ENCODE measurements around the gene IRAK3.
"Not testable (repeated sequence)": the region's sequence is repeated elsewhere in the genome, so short reads cannot be mapped to it uniquely, and the experiment has no call there.

IRAK3 gene

DNA sequence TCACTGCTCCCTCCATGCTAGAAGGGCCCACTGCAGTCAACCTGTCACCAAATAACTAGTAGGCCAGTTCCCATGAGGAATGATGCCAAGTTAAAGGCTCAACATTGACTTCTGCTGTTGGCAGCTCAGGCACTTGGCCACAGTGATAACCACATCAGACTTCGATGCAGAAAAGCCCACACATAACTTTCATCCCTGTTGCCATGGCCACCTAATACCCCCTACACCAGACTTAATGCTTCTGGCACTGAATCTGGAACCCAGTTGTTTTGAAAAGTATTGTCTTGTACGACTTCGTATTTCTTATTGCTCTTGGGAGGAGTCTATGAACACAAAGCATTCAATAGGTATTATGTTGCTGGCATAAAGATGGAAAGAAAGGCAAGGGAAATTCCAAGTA, 69.0 kb downstream of the IRAK3 start:
- DNase-seq (ENCODE audit: low read depth): no peak

- DNase-seq (ENCODE audit: low read depth): no peak
Measured at GRCh38 chr12:66262737-66263136, 73.7 kb downstream of the IRAK3 start.

GRCh38 chr12:66268562-66268961, 79.5 kb downstream of the IRAK3 start:
- no peak for DNase-seq (ENCODE audit: low read depth)

DNA sequence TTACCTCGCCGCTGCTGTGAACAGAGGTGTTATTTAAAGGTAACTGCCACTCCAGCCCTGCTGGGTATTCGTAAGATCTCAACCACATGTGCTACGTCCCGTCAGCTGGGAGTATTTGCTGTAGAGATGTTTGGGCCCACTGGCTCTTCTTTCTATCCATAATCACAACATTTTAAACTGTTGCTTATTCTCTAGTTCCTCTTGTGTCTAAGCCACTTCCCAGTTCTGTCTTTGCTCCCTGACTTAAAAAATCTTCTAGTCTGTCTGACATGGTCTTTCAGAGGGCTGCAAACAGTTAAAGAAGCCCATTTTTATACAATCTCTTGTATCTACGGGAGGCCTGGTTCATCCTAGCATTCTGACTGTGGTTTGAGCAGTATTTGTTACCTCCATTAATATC, 80.1 kb downstream of the IRAK3 start:
- DNase-seq (ENCODE audit: low read depth): no peak

DNA sequence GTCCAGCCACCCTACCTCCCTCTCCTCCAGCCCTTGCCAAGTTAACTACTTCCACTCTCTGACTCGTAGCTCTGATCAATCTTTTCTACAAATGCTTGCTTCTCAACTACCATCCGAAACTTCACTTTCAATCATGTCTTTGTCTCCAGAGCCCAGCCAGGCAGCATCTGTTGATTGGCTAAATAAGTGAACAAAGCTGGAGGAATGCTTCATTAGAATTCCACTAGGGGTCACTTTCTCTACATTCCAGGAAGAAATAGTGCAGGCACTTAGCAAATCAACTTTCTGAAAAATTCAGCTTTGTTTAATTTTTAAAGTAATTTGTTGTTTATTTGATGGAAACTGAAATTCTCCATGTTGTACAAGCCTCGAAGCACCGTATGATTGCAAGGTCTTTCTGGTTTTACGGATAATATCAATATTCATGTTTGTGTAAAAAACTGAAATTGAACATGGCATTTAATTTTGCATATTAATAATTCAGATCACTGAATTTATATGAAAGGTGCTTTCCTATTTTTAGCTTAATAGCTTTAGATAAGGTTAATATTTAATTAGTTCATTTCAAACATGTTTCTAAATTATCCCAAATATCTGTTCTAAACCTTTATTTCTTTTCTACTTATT, 80.9 kb downstream of the IRAK3 start:
- DNase-seq (ENCODE audit: low read depth): no peak

DNA sequence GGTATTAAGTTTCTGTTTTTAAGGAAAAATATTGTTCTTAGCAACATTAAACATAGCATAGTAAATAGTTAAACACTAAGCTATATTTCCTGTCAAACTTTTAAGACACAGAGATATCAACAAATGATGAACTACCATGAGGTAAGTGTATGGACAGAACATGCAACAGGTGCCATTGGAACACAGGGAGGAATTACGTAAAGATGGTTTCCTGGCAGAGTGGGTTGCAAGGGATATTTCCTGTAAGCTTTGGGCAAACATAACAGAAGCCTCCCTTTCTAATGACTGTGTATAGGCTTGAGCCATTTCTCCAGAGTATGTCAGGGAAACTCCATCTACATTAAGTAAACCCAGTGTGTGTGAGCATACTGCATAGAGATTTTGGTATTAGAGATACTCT, 81.6 kb downstream of the IRAK3 start:
- DNase-seq (ENCODE audit: low read depth): no peak

DNA sequence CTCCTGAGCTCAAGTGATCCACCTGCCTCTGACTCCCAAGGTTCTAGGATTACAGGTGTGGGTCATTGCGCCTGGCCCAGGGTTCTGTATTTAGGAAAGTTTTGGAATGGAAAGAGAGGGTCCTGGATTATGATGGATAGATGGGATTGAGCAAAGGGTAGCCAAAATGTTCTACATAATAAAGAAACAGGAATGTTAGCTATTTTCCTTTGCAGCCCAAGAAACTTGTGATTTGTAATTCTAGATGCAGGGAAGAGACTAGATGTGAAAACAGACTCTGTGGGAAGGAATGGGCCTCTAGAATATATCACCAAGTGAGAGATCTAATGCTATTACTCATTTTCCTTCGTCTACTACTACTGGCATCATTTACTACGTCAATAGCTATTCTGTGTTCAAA, 83.6 kb downstream of the IRAK3 start:
- no peak for DNase-seq (ENCODE audit: low read depth)

GRCh38 chr12:66273147-66273546, 84.1 kb downstream of the IRAK3 start:
- no peak for DNase-seq (ENCODE audit: low read depth)

GRCh38 chr12:66275040-66275439, 86.0 kb downstream of the IRAK3 start:
- no peak for DNase-seq (ENCODE audit: low read depth)

GRCh38 chr12:66279123-66279712, 90.2 kb downstream of the IRAK3 start:
- DNase-seq (ENCODE audit: low read depth): no peak

DNA sequence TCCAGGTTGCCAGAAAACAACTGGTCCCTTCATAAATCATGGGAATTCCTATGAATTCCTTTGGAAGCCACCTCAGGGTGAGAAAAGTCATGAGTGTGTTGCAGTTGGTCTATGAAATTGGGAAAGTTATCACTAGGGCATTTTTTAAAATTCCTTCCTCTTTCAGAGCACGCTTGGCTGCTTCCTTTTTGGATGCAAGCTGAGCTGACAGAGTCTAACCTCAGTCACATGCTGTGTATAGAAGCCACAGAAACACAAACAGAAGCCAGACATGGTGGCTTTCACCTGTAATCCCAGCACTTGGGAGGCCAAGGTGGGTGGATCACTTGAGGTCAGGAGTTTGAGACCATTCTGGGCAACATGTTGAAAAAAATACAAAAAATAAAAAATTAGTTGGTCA, 91.5 kb downstream of the IRAK3 start:
- DNase-seq (ENCODE audit: low read depth): no peak

DNA sequence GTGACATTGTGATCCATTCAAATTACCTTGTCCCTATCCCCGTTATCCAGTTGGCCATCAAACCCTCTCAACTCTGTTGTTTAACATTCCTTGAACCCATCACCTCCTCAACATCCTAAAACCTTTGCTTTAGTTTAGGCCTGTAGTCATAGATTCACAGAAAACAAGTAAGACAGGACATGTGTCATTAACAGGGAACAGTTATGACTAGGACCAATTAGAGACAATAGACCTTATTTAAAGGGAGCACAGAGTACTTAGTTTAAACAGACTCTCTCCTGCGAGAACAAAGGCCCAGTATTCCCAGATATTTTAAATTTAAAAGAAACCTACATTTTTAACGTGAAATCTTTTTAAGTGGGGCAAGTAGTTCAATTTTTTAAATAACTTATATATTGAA, 93.2 kb downstream of the IRAK3 start:
- no peak for DNase-seq (ENCODE audit: low read depth)

DNA sequence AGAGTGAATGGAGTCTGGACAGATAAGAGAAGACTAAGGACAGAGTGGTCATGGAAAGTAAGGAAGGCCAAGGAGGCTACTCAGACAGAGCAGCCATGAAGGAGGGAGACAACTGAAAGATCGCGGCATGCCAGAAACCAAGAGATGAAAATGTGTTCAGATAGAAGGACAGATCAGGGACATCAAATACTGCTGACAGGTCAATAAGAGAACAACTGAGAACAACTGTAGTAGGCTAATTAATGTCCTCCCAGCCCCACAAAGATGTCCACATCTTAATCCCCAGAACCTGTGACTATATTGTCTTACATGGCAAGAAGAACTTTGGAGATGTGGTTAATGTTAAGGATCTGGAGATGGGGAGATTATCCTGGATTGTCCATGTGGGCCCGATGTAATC, 98.3 kb downstream of the IRAK3 start:
- no peak for DNase-seq (ENCODE audit: low read depth)

DNA sequence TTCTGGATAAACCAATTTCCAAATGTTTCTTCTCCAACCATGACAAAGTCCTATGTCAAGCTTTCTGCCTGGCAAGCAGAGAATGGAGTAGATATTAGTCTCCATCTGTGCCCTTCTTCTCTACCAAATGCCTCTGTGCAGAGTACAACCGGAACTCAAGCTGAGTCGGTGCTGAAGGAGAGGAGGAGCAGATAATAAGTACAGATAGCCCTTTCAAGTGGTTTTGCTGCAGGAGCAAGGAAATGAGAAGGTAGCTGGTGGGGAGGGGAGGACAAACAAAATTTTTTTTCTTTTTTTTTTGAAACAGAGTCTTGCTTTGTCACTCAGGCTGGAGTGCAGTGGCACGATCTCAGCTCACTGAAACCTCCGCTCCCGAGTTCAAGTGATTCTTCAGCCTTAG, 99.1 kb downstream of the IRAK3 start:
- DNase-seq (ENCODE audit: low read depth): peak; percentile 60

DNA sequence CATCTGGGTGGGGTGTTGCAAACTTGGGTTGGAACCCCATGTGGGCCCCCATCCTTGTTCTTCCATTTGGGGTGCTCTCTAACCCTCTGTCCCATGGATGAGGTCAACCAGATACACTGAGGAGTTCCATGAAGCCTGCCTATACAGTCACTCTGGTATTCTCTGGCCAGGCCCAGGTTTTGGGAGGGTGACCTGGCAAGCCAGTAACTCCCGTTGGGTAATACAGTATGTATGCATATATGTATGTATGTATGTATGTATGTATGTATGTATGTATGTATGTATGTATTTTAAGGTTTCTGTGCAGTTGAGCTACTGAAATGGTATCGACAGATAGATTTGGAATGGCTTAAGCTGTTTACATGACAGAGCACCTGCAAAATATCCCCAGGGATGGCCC, 100.5 kb downstream of the IRAK3 start:
- no peak for DNase-seq (ENCODE audit: low read depth)

DNA sequence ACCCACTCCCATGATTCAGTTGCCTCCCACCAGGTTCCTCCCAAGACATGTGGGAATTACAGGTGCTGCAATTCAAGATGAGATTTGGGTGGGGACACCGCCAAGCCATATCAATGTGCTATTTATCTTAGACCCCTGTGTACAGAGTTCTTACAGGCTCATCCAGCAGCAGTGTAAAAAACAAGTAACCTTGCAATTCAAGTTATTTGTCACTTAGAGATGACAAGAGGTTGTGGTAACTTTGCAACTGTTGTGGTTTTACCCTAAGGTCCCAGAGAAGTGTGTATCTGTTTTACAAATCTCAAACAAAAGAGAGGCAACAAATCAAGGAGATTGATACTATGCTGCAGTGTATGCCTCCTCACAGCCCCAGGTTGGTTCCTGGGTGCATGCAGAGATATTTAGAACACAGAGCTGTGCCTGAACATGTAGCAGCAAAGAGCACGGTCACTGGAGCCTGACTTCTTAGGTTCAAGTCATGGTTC, 101.7 kb downstream of the IRAK3 start:
- no peak for DNase-seq (ENCODE audit: low read depth)

DNA sequence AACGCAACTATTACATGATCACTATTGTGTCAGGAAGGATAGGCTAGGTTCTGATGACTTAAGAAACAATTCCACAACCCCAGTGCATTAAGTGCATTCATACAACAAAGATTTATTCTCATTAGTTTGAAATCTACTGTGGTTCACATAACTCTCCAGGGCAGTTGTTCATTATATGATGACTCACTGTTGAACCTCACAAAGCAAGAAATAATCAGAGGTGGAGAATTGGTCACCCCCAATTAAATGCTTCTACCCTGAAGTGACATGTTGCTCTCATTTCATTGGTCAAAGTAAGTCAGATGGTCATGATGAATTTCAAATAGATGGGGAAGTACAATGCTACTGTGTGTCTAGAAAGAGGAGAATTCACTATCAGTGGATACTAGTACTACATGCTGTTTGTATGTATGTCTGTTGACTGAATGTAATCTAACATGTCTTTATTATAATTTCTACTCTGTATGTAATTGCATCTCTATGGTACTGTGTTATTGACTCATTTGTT, 107.2 kb downstream of the IRAK3 start:
- no peak for DNase-seq (ENCODE audit: low read depth)

DNA sequence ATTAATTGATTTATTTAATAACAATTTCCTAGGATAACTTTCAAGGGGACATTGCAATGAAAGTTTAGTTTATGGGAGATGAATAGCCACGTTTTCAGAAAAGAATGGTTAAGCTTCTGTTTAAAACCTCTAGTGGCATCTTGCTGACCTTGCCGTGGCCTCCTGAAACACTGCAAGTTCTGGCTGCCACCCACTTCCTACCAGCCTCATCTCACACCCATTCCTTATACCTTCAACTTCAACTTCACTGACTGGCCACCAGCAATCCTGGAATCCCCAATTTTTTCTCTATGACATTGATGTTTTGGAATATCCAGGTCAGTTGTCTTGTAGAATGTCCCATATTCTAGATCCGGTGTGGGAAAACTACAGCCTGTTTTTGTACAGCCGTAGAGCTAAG, 108.1 kb downstream of the IRAK3 start:
- no peak for DNase-seq (ENCODE audit: low read depth)

DNA sequence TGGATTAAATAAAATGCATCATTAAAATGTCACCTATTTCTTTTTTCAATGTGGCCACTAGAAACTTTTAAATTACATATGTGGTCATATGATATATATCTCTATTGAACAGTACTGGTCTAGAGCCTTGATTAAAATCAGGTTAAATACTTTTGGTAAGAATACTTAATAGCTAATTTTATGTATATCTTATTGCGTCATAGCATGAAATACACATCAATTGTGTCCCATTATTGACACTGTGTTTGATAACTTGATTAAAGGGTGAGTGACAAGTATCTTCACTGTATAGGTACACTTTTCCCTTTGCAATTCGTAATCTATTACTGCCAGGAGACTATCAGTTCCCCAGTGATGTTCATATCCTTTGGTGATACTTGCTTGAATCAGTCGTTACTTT, 108.9 kb downstream of the IRAK3 start:
- no peak for DNase-seq (ENCODE audit: low read depth)

GRCh38 chr12:66301944-66302826, 113.2 kb downstream of the IRAK3 start, which contains the start of gene HELB:
HELB (plus strand) TSS chr12:66302493; CDS start chr12:66302604, 111 bp downstream.
- DNase-seq (ENCODE audit: low read depth): peak; percentile 93

DNA sequence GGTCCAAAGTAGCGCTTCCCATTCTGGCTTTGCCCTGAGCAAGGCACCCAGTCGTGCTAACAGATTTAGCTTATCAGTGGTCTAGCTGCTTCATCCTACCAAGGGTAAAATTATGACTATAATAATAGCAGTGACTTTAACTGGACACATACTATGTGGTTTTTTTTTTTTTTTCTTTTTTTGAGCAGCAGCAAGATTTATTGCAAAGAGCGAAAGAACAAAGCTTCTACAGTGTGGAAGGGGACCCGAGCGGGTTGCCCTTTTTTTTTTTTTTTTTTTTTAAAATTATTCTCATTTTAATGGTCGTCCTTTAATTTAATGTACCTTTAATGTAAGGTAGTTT, 113.8 kb downstream of the IRAK3 start:
- no peak for DNase-seq (ENCODE audit: low read depth)

DNA sequence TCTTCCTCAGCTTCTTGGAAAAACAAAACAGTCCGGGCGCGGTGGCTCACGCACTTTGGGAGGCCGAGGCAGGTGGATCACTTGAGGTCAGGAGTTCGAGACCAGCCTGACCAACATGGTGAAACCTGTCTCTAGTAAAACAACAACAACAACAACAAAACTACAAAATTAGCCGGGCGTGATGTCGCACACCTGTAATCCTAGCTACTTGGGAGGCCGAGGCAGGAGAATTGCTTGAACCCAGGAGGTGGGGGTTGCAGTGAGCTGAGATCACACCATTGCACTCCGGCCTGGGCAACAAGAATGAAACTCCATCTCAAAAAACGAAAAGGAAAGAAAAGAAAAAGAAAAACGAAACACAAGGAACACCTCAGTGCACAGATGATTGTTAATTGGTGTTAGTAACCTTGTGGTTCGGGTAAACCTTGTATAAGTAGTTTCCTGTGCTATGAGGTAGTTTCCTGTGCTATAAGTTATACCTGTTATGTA, 114.3 kb downstream of the IRAK3 start:
- DNase-seq (ENCODE audit: low read depth): not testable (repeated sequence)

Measured in T-helper 22 cell (primary cell).